Middle frontal gyrus (tissue), 1 donor: ENCODE data around the gene BCL2L12.

Experiments
- DNase-seq: peaks from one replicate; pipeline ENCODE4 v3.0.0-alpha.2; 2015; ENCODE audit warnings: low spot score; ENCODE audit errors: extremely low spot score

BCL2L12 gene

GRCh38 chr19:49684983-49685553 is 19.3 kb downstream of the BCL2L12 start:
- DNase-seq = no peak

- no peak for DNase-seq
These were observed 20.2 kb downstream of the BCL2L12 start for GRCh38 chr19:49685845-49686332.

GRCh38 chr19:49686503-49687088 is 20.9 kb downstream of the BCL2L12 start:
- DNase-seq = no peak

GRCh38 chr19:49687150-49687549 is 21.4 kb downstream of the BCL2L12 start:
- no peak for DNase-seq

GRCh38 chr19:49687566-49688316 is 22.0 kb downstream of the BCL2L12 start:
- DNase-seq = no peak

- no peak for DNase-seq
These were observed 22.9 kb downstream of the BCL2L12 start for GRCh38 chr19:49688531-49689132.

- no peak for DNase-seq
These were observed 23.7 kb downstream of the BCL2L12 start, which contains the start of gene ADM5 for GRCh38 chr19:49689133-49690078. ADM5 (plus strand) TSS chr19:49689594; CDS start chr19:49689838, 244 bp downstream.

GRCh38 chr19:49690079-49690655 is 24.4 kb downstream of the BCL2L12 start:
- DNase-seq = no peak

- DNase-seq = peak; percentile 85
These were observed 25.0 kb downstream of the BCL2L12 start, which contains the start of gene CPT1C for GRCh38 chr19:49690656-49691242. CPT1C (plus strand) TSS chr19:49691116; CDS start chr19:49692253, 1,137 bp downstream.

GRCh38 chr19:49691243-49692146 is 25.8 kb downstream of the BCL2L12 start:
- peak; percentile 73 for DNase-seq

GRCh38 chr19:49692147-49692506 is 26.4 kb downstream of the BCL2L12 start:
- no peak for DNase-seq

GRCh38 chr19:49696115-49696514 is 30.4 kb downstream of the BCL2L12 start:
- no peak for DNase-seq

GRCh38 chr19:49696865-49697264 is 31.1 kb downstream of the BCL2L12 start:
- no peak for DNase-seq

- no peak for DNase-seq
These were observed 33.6 kb downstream of the BCL2L12 start for GRCh38 chr19:49699364-49699763.

- no peak for DNase-seq
These were observed 34.8 kb downstream of the BCL2L12 start for GRCh38 chr19:49700563-49700962.

- DNase-seq = no peak
These were observed 35.6 kb downstream of the BCL2L12 start for GRCh38 chr19:49701271-49701786.

- DNase-seq = no peak
These were observed 39.3 kb downstream of the BCL2L12 start for GRCh38 chr19:49704888-49705642.

- DNase-seq = no peak
These were observed 40.2 kb downstream of the BCL2L12 start for GRCh38 chr19:49705919-49706318.
